K562 (cell line): ENCODE data around the gene COL15A1.

Experiments used
- NRF1 ChIP-seq, 2 experiments: fragments of 450-650 bp; IDR thresholded peaks in 1 of 2; conservative IDR thresholded peaks in 1 of 2; 2 replicates each; pipeline ENCODE4 v1.6.1; 2014; ENCODE audit warnings: mild to moderate bottlenecking in 2 of 2
- RBM39 ChIP-seq: fragments of 200-400 bp; formaldehyde crosslinking; optimal IDR thresholded peaks from 2 replicates; pipeline ENCODE3; 2018; ENCODE audit warnings: low read depth, low read length
- ZNF444 ChIP-seq: fragments of 250-450 bp; sonication (Bioruptor Pico); IDR thresholded peaks from 2 replicates; pipeline ENCODE4 v1.4.0; 2020; ENCODE audit warnings: mild to moderate bottlenecking, moderate library complexity
- TF ChIP-seq, protein P1 (sequence below): sonication (generic); formaldehyde crosslinking; IDR thresholded peaks from 2 replicates; pipeline ENCODE4 v1.5.0; 2020; ENCODE audit warnings: missing genetic modification reagents
- TF ChIP-seq, protein P2 (sequence below): fragments of 250-450 bp; sonication (Bioruptor Pico); IDR thresholded peaks from 2 replicates; pipeline ENCODE4 v1.4.0; 2020; ENCODE audit warnings: mild to moderate bottlenecking, moderate library complexity

DNA sequence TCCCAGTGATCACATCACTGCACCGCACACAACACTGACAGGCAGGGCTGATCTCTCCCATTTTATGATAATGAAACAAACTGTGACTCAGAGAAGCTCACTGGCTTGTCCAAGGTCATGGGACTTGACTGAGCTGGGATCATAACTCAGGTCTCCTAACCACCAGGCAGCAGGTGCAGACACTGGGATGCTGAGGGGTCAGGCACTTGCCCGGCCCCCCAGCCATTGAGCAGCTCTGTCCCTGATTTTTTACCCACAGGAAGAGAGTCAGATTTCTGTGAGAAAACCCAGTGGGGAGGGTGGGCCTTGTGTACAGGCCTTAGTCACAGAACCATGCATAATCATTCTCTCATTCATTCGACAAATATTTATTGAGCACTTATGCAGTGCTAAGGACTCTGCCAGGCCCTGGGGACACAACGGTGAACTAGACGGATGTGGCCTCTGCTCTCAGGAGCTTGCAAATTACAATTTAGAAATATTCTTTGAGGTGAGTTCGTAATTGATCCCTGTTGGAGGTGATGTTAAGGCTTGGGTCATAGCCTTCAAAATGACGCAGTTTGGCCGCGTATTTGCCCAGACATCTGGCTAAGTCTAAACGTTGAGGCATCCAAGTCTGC lies 106.7 kb downstream of the COL15A1 start:
- no peak for TF ChIP-seq ZNF444 (CRISPR knock-in tag)
- TF ChIP-seq NRF1 (conservative IDR thresholded peaks at IDR 0.05 in 1 of 2, IDR thresholded peaks at IDR 0.05 in 1 of 2): no peak
- TF ChIP-seq RBM39: no peak
- TF ChIP-seq, protein P1, sequence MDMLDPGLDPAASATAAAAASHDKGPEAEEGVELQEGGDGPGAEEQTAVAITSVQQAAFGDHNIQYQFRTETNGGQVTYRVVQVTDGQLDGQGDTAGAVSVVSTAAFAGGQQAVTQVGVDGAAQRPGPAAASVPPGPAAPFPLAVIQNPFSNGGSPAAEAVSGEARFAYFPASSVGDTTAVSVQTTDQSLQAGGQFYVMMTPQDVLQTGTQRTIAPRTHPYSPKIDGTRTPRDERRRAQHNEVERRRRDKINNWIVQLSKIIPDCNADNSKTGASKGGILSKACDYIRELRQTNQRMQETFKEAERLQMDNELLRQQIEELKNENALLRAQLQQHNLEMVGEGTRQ: no peak
- TF ChIP-seq, protein P2, sequence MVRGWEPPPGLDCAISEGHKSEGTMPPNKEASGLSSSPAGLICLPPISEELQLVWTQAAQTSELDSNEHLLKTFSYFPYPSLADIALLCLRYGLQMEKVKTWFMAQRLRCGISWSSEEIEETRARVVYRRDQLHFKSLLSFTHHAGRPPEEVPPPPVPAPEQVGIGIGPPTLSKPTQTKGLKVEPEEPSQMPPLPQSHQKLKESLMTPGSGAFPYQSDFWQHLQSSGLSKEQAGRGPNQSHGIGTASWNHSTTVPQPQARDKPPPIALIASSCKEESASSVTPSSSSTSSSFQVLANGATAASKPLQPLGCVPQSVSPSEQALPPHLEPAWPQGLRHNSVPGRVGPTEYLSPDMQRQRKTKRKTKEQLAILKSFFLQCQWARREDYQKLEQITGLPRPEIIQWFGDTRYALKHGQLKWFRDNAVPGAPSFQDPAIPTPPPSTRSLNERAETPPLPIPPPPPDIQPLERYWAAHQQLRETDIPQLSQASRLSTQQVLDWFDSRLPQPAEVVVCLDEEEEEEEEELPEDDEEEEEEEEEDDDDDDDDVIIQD (CRISPR knock-in tag): no peak
